ENCODE results near the gene MYPN.

The MYPN gene

DNA sequence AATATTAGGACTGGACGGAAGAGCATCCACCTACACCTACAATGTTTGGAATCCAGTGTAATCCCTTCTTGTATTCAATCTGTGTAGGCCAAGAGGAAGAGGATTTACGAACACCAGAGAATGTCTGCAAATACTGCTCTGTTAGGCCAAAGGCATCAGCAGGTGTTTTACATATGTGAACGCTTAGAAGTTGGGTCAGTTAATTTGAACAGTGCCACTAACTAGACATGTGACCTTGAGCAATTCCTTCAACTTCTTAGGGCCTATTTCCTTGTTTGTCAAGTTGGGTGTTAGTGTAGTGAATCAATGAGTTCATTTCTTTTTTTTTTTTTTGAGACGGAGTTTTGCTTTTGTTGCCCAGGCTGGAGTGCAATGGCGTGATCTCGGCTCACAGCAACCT is 35.4 kb downstream of the MYPN start:
- TF ChIP-seq ZFX (IDR thresholded peaks at IDR 0.05; ENCODE audit: borderline replicate concordance): no peak
- TF ChIP-seq, protein P1, sequence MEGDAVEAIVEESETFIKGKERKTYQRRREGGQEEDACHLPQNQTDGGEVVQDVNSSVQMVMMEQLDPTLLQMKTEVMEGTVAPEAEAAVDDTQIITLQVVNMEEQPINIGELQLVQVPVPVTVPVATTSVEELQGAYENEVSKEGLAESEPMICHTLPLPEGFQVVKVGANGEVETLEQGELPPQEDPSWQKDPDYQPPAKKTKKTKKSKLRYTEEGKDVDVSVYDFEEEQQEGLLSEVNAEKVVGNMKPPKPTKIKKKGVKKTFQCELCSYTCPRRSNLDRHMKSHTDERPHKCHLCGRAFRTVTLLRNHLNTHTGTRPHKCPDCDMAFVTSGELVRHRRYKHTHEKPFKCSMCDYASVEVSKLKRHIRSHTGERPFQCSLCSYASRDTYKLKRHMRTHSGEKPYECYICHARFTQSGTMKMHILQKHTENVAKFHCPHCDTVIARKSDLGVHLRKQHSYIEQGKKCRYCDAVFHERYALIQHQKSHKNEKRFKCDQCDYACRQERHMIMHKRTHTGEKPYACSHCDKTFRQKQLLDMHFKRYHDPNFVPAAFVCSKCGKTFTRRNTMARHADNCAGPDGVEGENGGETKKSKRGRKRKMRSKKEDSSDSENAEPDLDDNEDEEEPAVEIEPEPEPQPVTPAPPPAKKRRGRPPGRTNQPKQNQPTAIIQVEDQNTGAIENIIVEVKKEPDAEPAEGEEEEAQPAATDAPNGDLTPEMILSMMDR (IDR thresholded peaks at IDR 0.05): no peak
- no peak overlapping the region for H3K27ac ChIP-seq

DNA sequence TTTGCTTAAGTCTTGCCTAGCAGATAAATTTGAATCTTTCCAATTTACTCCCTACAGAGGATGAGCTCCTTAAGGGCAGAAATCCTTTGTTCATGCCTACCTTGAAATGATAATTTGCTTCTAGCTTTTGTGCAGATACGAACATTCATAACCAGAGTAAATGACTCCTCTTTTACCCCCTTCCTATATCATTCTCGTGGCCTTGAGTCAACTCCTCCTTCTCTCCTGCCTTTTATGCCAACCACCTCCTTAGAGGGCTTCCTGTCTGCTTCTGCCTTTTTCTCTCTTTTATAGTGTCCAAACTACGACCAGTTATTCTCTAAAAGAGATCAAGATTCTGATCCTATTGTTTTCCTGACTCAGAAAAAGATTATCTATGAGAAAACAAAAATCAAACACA is 36.4 kb downstream of the MYPN start:
- TF ChIP-seq, protein P1 (IDR thresholded peaks at IDR 0.05): no peak
- no peak for TF ChIP-seq ZFX (IDR thresholded peaks at IDR 0.05; ENCODE audit: borderline replicate concordance)
- no peak overlapping the region for H3K27ac ChIP-seq

DNA sequence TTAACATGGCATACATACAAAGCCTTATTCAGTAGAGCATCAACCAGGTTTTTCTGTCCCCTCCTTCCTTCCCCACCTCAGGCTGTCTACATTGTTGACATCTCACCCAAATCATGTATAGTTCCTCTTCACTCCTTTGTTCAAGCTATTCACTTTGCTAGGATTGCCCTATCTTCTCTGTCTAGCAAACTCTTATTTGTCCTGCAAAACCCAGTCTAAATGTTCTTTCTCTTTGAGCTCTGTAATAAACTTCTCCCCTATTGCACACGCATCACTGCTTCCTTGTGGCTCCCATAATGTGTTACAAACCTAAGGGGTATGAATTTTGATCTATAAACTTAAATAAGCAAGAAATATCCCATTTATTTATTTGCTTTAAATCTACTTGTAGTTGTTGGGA is 36.8 kb downstream of the MYPN start:
- no peak for TF ChIP-seq ZFX (IDR thresholded peaks at IDR 0.05; ENCODE audit: borderline replicate concordance)
- TF ChIP-seq, protein P1 (IDR thresholded peaks at IDR 0.05): no peak
- no peak overlapping the region for H3K27ac ChIP-seq

DNA sequence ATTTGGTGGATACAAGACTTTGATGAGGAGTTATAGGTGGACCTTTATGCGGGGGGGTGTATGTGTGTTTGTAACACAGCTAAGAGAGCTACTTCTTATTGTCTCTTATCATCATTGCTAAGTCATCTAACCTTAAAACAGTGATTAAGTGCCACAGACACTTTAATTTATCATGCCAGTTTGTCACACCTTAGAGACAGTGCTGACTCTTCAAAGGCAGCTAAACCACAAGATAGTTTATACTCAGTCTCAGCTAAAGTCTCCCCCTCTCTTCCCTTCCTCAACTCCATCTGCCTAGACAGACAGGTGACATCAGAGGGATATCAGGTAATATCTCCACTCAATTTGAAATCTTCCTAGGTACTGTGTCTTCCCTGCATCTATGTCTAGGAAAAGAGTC is 42.2 kb downstream of the MYPN start:
- TF ChIP-seq ZFX (IDR thresholded peaks at IDR 0.05; ENCODE audit: borderline replicate concordance): no peak
- TF ChIP-seq, protein P1 (IDR thresholded peaks at IDR 0.05): no peak
- no peak overlapping the region for H3K27ac ChIP-seq

DNA sequence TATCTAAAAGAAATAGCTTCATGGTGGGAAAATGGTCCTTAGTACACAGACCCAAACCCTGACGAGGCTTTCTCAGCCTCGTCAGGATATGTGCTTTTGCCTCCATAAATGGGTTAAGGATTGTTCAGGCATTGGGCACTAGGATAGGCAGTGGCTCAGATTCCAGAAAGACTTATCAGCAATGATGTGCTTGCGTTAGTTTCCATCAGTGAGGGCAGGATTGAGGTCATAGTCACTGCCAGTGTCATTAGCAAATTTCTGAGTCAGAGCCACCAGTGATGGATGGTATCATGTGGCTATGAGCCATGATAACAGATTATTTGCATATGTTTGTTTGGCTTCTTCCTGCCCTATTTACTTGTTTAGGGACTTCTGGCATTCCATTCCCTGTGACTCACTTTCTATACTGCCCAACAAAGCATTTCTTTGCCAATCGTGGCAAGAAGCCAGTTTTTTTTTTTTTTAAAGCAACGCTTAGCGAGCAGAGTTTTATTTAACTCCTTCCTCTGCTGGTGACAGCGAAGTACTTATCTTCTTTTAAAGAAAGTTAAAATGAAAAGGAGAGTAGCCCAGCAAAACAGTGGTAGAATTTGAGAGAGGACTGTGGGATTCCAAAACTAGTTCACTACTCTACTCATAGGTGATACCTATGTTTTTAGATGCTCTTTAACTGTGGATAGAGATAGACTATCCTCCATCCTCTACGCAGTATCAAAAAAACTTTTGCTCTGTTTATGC is 44.4 kb downstream of the MYPN start:
- no peak for TF ChIP-seq ZFX (IDR thresholded peaks at IDR 0.05; ENCODE audit: borderline replicate concordance)
- peak overlapping the region; percentile 55 for H3K27ac ChIP-seq

DNA sequence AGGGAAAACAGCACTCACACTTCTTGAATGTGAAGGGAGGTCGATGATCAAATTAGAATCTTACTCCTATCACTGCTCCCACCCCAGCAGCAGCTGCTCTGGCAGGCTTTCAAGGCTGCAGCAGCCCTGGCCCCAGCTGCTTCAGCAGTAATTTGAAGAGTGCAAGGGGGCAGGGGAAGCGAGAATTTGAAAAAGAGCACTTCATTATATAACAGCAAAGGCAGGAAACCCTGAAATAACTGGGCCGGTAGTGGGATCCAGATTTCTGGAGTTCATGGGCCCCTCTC is 44.9 kb downstream of the MYPN start:
- TF ChIP-seq, protein P1 (IDR thresholded peaks at IDR 0.05): no peak
- TF ChIP-seq ZFX (IDR thresholded peaks at IDR 0.05; ENCODE audit: borderline replicate concordance): no peak
- H3K27ac ChIP-seq: peak overlapping the region; percentile 55

DNA sequence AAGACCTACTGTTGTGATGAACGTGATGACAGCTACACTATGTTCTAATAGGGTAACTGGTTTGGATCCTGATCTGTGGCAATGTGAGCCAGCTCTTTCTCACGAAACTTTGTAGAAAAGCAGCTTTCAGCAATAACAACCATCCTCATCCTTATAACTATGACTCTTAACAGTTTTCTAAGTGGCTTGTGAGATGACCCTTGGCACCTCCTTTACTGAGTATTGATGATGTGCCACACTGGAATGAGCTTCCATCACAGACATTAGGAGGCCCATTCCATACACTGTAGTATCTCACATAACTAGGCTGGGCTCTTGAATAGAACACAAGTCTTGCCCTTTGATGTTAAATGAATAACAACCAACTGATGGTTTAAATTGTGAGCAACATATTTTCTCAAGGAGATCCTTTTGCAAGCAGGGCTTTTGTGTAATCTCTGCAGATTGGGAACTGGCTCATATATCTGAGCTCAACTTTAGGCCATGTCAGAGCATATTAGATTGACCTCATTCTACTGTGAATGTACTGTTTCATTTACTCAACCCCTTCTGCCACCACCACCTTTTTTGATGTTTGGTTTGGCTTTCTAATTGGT is 46.4 kb downstream of the MYPN start:
- H3K27ac ChIP-seq: no peak overlapping the region
- TF ChIP-seq, protein P1 (IDR thresholded peaks at IDR 0.05): no peak
- TF ChIP-seq ZFX (IDR thresholded peaks at IDR 0.05; ENCODE audit: borderline replicate concordance): no peak

All from 22Rv1 (cell line).